Activated CD4-positive, CD25-positive, alpha-beta regulatory T cell treated with anti-CD3 and anti-CD28 coated beads, Interleukin-2, amount 50 U/mL, for 24 hours (primary cell): ENCODE data around the gene CECR2.
"Not testable (repeated sequence)": the region's sequence is repeated elsewhere in the genome, so short reads cannot be mapped to it uniquely, and the experiment has no call there.

Experiments used
- ATAC-seq, 2 donors: fragments of 150-1000 bp; cut with Tn5 transposase; one replicate each; pipeline ENCODE4 v1.10.0; 2021; ENCODE audit warnings: mild to moderate bottlenecking in 1 of 2, moderate library complexity in 1 of 2

Gene CECR2

DNA sequence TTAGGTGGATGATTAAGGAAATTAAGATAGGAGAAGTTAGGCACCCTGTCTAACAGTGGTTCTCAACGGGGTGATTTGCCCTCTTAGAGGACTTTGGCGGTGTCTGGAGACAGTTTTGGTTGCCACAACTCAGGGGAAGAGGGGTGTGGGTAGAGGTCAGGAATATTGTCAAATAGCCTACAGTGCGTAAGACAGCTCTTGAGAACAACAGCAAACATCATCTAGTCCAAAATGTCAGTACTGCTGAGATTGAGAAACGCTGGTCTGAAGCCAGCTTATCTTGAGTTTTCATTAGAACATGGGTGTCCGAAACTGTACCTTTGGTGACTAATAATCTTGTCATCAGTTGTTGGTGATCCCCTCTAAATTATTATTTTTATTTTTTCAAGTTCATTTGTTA lies 38.4 kb downstream of the CECR2 start:
- no peak for ATAC-seq

DNA sequence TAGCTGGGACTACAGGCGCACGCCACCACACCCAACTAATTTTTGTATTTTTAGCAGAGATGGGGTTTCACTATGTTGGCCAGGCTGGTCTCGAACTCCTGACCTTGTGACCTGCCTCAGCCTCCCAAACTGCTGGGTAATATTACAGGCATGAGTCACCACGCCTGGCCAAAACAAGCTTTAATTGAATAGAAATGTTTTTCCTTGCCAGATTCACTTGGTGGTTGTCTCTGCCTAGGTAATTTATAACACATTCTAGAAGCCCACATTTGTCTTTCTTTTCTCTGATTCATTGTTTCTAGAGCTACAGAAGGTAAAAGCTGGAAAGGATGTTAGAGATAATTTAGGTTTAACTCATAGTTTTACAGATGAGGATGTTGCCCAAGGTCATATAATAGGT lies 41.3 kb downstream of the CECR2 start:
- ATAC-seq, result no peak

DNA sequence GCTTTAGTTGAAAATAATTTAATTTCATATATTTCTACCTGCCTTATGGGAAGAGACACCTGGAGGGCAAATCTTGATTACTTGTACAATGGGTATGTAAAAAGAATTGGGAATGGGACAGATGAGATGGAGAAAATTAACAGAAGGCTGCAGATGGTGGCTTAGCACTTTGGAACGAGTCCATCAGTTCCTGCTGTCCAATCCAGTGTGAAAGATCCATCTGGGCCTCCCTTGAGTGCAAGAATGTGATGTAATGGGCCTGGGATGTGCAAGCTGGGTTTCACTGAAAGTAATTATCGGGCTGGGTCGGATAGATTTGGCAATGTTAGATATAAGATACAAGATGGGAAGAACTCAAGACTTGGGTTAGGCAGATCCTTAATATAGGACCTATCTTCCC lies 42.0 kb downstream of the CECR2 start:
- ATAC-seq, result no peak

DNA sequence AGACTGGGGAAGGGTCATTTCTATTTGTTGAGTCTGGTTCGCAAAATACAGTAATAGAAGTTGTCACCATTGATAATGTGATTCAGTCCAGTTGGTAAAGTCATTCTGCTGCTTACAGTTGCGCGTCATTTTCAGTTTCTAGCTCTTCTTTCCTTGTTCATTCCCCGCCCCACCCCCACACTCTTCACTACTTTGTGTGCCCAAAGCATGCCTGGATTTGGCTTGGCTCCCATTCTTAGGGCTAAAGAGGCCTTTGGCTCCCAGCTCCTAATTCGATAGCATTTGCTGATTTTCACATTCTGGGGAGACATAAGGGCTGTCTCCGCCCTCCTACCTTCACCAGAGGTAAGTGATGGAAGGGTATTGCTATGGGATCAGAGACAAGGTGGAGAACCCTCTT lies 43.0 kb downstream of the CECR2 start:
- no peak for ATAC-seq

DNA sequence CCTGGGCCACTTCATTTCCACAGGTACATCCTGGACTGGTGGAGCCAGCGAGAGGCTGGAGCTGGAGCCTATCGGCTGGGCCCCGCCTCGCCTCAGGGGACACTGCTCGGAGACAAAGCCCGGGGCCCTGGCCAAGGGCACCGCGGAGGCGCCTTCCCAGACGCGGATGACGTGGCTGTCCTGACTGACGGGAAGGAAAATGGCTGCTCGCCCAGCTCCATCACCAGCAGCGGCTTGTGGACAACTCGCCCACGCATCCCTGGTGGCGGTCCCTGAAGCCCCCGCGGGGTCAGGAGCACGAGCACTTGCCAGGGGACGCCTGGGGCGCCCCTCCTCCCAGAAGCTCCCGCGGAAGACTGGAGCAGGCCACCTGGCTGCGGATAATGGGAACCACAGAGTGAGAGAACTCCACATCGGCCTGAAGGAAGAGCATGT lies 49.6 kb downstream of the CECR2 start:
- no peak for ATAC-seq

DNA sequence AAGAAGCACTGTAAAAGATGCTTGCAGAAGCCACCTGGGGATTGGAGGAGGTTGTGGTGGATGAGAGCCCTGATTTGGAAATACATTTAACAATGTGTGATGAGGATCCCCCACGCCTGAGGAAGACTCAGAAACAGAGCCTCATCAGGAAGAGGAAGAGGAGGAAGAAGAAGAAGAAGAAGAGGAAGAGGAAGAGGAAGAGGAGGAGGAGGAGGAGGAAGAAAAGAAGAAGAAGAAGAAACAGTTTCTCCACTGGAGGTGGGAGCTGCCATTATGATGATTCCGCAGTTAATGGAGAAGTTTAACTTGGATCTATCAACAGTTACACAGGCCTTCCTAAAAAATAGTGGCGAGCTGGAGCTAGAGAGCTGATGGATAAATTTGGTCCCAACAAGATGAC lies 50.1 kb downstream of the CECR2 start:
- ATAC-seq, result no peak

DNA sequence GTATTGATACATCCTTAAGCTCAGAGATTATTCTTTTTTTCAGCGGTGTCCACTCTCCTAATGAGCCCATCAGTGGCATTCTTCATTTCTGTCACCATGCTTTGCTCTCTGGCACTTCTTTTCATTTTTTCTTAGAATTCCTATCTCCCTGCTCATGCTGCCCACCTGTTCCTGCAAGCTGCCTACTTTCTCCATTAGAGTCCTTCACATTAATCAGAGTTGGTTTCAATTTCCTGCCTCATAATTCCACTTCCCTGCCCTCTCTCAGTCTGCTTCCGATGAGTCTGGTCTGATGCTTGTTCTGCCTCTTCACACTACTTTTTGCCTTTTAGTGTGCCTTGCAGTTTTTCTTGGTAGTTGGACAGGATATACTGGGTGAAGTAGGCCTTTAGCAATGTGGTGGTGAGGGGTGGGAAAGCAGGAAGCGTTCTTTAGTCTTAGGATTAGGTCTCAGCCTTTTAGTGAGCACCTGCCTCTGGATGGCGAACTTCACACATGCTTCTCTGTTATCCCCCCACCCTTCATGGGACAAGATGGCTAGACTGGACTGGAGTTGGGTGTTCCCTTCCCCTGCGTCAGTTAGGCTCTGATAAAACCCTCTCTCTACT lies 53.6 kb downstream of the CECR2 start:
- no peak for ATAC-seq

DNA sequence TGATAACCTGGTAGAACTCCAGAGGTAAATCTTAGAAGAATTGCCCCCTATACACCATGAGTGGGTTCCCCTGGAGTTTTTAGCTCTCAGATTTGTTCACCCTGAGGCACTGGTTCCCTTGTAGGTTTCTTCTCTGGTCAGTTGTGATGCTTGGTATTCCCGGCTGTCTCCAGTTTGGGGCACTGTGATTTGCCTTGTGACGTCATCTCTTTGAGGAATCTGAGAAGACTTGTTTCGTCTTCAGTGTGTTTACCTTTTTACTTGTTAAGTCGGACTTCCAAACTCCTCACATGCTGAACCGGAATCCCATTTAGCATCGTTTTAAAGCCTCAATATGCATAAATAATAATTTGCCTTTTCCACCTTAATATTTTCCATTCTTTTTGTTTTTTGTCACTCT lies 54.4 kb downstream of the CECR2 start:
- no peak for ATAC-seq

DNA sequence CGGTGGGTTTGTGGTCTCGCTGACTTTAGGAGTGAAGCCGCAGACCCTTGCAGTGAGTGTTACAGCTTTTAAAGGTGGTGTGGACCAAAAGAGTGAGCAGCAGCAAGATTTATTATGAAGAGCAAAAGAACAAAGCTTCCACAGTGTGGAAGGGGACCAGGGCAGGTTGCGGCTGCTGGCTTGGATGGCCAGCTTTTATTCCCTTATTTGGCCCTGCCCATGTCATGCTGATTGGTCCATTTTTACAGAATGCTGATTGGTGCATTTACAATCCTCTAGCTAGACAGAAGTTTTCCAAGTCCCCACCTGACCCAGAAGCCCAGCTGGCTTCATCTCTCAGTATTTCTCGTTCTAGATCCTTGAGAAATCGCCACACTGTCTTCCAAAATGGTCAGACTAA lies 58.3 kb downstream of the CECR2 start:
- ATAC-seq, result not testable (repeated sequence)

DNA sequence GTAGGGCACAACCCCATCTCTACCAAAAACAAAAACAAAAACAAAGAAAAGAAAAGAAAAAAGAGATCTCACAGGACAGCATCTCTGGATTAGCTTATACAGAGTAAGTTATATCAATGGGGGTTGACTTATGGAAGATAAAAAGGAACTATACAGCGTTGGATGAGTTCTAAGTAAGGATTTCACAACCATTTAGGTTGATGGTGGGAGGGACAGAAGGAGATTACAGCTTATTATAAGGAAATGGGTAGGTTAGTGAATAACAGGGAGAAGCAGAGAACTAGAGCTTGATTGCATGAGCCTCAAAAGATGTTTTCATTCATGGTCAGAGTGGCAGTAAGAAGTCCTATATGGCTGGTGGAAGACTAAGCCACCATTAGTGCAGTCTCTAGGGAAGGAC lies 60.3 kb downstream of the CECR2 start:
- no peak for ATAC-seq

DNA sequence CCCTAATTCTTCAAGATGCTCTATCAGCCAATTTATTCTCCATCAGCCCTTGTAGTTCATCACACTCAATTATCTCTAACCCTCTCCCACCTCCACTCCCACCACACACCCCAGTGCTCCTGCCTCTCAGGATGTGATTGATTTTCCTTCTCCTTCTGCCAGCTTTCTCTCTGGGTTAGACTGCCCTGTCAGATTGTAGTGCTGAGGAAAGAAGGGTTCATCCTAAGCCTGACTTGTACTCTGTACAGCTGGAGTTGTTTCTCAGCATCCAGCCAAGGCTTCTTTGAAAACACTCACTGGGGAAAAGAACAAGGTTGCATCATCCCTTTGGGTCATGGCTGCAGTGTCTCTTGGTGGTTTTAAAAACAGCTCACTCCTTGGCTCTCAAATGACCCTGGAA lies 61.2 kb downstream of the CECR2 start:
- ATAC-seq, result no peak

DNA sequence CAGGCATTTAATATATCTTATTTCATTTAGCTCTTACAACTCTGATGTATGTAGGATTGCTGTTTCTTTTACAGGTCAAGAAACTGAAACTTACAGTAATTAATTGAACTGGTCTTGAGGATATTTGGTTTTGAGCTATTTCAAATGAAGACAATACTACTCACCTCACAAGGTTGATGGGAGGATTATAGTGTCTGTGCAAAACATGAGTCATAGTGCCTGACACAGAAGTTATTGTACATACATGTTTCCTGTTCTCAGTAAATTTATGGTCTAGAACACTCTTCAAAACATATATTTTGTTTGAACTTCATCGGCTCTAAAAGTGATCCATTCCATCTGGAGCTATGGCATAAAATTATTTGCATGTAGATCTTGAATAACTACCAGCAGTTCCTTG lies 61.9 kb downstream of the CECR2 start:
- ATAC-seq, result peak in 1 of 2 donors; percentile 53

DNA sequence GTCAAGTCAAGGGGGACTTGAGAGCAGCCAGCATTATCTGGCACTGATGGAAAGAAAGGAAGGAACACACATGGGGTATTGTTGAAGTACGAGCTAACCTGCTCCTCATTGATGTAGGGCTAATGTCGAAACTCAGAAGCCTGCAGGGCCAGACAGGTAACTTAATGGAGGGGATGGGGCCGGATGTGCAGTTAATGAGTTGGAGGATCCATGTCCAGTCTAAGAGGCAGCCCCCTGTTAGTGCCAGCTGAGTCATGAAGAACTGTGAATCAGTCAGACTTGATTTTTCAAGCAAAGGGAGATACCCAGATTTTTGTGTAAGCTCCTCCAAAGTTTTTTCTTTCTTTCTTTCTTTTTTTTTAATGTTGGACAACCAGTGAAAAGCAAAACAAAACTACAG lies 65.6 kb downstream of the CECR2 start:
- no peak for ATAC-seq

DNA sequence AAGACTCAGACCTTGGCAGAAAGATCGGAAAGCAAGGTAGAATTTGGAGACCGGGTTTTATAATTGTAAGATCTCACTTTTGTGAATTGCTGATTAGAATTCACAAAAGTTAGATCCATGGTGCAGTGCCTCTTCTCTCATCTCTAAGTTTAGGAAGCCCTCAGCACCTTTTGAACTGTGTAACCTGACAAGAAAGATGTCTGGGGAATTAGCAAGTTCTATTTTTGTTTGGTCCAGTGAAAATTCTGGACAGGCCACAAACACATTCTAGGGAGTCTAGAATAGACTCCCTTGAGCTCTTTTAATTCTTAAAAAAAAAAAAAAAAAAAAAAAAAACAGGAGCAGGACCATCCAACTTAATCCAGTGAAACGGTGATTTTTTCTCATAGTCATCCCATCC lies 66.1 kb downstream of the CECR2 start:
- no peak for ATAC-seq

DNA sequence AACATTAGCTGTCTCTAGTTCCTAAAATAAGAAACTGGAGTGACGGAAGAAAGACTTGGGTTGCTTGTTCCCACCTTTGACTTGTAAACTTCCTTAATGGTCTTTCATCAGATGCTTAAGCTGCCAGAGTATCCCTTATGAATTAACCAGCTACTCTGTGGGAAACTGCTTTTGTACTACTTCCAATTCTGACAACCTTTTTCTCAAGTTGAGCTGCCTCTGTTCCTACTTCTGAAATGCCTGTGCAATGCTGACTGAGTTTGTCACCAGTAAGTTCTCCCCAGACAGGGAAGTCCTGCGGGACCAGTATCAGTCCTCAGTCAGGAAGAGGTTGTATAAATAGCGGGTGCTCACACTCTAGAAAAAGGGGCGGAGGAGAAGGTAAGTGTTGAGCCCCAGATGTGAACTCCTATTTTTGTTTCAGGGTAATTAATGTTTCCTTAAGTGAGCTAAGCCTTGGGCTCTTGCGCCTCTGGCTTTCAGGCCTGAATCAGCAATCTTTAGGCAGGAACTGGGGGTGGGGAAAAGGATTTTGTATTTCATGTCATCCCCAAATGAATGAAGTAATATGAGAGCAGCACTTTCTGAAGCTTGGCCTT lies 67.2 kb downstream of the CECR2 start:
- ATAC-seq, result no peak

DNA sequence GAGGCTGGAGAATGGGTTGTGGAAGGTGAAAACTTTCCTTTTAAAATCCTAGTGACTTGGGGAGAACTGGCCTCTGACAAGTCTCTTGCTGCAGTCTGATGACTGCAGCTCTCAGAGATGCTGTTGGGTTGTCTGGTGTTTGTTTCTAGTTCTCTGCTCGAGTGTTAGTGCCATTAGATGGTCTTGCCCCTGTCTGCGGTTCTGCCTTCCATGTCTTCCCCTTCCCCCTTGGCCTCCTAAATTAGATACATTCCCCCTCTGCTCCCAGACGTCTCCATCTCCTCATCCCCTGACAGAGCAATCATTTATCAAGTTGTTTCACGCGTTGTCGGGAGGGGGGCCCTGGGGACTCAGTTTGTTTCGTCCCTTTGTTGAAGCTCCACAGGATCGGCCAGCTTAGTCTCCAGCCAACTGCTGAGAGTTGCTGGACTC lies 67.7 kb downstream of the CECR2 start:
- ATAC-seq, result no peak

DNA sequence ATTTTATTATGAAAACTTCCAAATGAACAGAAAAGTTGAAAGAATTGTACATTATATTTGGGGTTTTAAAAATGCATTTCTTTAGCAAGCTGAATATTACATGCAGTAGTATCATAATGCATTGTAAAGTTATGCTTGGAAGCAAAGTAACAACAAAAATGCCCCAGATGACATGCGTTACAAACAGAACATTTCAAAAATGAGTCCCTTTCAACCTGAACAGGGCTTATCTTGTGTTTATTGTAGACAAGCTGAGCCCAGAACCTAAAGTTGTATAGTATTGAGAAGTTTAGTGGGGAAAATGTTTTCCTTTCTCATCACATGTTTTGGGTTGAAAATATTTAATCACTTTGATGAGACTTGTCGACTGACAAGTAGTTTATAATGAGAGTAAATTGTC lies 68.8 kb downstream of the CECR2 start:
- no peak for ATAC-seq

DNA sequence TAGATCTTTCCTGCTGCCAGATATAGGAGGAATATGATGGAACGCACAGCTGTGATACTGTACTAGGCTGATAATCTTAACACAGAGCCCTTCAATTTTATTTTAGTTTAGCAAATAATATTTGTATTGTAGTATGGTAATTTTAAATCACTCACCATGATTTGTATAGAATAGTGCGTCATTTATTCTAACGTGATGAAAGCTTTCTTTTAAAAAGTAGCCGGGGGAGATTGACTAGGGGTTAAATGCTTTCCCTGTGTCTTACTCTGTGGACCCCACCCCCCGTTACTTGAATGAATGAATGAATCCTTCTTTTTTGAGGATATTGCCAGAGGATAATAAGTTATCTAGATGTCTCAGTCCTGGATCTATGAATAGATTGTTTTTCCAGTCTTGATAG lies 72.1 kb downstream of the CECR2 start:
- no peak for ATAC-seq

DNA sequence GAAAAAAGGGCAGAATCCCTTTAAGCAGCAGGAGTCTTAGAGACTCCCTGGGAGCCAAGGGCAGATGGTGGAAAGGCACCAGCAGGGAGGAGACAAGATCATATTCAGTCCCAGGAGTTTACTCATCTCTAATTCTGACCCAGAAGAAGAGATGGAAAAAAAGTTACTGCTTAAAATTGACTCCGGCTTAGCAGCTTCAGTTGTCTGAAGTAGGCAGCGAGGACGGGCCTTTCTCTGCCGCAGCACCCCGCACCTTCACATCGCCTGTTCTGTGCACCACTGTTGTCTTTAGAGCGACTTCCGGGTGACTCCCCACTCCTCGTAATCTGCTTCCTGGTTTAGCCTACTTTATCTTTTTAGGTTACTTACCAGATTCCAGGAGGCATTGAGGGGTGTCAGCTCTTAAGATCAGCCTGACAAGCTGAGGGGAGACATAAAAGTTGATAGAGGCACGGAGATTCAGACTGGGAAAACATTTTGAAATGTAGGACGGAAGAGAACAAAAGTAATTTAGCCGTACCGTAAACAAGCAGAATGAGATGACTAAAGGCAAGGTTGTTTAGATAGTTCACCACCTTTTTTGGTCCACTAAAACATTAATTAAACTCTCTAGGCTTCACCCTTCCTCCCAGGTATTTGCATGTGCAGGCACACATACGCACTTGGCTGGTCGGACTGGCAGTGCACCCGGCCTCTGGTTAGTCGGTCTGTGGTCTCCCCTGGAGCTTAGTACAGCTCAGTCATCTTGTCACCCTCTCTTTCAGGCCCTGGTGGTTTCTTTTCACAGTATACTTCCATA lies 74.3 kb downstream of the CECR2 start:
- no peak for ATAC-seq

DNA sequence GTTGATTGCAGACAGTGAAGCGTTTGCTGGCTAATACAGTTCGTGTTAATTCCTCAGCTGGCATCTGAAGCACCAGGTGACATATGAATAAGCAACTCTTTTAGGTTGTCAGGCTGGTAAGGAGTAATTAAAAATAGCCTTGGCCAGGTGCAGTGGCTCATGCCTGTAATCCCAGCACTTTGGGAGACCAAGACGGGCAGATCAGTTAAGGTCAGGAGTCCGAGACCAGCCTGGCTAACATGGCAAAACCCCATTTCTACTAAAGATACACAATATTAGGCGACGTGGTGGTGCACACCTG lies 74.9 kb downstream of the CECR2 start:
- ATAC-seq, result no peak

DNA sequence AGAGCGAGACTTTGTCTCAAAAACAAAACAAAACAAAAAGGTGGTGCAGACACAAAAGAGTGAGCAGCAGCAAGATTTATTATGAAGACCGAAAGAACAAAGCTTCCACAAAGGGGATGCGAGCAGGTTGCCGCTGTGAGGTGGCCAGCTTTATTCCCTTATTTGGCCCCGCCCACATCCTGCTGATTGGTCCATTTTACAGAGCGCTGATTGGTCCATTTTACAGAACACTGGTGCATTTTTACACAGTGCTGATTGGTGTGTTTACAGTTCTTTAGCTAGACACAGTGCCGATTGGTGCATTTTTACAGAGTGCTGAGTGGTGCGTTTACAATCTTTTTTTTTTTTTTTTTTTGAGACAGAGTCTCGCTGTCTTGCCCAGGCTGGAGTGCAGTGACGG lies 77.4 kb downstream of the CECR2 start:
- no peak for ATAC-seq

DNA sequence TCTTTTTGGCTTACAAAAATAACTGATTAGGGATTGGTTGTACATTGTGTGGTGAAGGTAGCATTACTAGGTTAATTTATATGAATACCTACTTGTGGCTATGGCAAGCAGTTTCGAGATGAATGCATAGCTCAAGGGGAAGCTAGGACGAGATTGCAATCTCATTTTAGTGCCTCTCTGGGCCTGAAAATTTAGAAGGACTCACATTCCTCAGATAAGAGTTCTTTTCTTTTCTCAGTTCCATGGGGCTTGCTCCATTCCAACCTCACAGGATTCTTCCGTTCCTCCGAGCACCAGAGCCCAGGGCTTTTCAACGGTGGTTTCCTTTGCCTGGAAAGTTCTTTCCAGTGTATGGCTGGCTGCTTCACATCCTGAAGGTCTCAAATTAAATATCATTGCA lies 82.1 kb downstream of the CECR2 start:
- no peak for ATAC-seq

DNA sequence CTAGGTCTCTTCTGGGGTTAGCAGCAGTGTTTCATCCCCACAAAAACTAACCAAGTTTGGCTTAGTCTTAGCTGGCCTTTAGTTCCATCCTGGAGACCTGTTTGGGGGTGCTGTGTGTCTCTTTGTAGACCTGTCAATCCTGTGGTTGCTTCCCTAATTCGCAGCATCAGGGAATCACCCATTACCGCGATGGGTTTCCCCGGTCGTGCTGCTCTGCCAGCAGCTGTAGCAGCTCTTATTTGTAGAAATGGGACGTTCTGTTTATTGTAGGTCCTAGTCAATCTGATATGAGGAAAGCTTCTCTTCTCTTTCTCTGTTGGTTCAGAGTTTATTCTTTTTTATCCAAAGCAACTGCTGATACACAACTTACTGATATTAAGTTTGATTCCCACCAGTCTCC lies 91.6 kb downstream of the CECR2 start:
- ATAC-seq, result no peak

DNA sequence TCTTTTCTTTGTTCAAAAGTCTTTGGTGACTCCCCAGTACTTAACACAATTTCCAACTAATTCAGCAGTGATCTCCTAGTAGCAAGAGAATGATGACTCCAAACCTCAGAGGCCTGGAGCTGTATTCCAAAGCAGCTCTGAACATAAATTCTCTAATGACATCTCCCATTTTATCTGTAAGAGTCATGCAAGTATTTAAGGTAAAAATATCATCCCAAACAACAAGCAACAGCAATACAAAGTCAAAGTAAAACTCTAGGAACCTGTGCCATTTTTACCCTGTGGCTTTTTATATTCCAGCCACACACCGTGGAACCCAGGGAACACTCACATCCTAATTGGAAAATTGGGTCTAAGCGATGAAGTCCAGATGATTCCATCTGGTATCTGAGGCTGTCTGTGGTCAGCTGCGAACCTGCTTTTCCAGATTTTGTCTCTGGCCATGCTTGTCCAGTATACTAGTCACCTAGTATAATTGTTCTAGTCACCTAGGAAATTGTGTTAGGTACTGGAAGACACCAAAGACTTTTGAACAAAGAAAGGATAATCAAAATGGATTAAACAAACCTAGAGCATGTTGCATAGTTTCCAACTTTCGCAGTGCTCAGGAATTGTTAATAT lies 101.7 kb downstream of the CECR2 start:
- ATAC-seq, result no peak
